A549 treated with DMSO at 1 μM for 4 hours (cell line): ENCODE results near the gene BCAM. TPM values are rescaled to one million over a fixed set of nuclear protein-coding genes. Genes with fewer than 3 reads are reported as not detected.

Source experiments
- total RNA-seq: library from RNA; stranded (reverse); fragments of 200-300 nt; extraction: Qiagen RNA extraction; gene quantifications from 5 replicates; pipeline ENCODE4 v1.2.3, GENCODE V29; 2022; ENCODE audit warnings: low read depth

The BCAM gene, protein sequence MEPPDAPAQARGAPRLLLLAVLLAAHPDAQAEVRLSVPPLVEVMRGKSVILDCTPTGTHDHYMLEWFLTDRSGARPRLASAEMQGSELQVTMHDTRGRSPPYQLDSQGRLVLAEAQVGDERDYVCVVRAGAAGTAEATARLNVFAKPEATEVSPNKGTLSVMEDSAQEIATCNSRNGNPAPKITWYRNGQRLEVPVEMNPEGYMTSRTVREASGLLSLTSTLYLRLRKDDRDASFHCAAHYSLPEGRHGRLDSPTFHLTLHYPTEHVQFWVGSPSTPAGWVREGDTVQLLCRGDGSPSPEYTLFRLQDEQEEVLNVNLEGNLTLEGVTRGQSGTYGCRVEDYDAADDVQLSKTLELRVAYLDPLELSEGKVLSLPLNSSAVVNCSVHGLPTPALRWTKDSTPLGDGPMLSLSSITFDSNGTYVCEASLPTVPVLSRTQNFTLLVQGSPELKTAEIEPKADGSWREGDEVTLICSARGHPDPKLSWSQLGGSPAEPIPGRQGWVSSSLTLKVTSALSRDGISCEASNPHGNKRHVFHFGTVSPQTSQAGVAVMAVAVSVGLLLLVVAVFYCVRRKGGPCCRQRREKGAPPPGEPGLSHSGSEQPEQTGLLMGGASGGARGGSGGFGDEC
- 67.7 to 91.0 TPM (median 77.6 TPM) in 5 replicates for total RNA-seq

DNA sequence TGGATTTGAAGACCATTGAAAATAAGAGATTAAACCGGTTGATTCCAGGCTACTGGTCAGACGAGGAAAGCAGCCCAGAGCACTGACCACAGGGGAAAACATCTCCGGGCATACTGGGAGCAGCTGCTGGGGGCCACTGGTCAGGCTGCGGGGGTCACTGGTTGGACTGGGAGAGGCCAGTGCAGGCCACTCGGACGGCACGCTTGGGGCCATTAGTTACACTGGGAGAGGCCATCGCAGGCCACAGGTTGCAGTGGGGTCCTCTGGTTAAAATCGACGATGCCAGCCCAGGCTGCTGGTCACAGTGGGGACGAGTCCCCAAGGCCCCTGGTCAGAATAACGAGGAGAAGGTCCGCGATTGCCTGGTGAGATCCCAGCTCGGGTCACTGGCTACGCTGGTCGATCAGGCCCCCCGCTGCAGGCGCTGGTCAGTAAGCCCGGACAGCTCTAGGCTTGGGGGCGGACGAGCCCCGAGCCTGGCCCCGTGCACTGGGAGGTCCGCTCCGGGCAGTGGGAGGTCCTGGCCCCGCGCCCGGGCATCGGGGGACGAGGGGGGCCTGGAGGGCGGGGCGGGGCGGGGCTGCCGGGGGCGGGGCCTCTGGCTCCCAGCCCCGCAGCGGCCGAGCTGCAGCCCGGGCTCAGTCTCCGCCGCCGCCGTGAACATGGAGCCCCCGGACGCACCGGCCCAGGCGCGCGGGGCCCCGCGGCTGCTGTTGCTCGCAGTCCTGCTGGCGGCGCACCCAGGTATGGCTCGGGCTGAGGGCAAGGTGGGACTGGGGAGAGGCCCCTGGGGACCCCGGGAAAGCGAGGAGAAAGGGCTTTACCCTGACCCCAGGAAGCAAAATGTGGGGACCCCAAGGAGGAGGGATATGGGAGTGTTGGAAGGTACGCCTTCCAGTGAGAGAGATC lies at the start of gene BCAM:
TSS of gene BCAM (plus strand) at position 641 of the 909 bp plus-strand sequence. CDS start at position 663, 22 bp downstream.

GRCh38 chr19:44777715-44778347 lies 31.1 kb upstream of the BCAM start, which contains the start of gene CBLC:
TSS of gene CBLC (plus strand) at chr19:44777890. CDS start at chr19:44777932, 42 bp downstream.

DNA sequence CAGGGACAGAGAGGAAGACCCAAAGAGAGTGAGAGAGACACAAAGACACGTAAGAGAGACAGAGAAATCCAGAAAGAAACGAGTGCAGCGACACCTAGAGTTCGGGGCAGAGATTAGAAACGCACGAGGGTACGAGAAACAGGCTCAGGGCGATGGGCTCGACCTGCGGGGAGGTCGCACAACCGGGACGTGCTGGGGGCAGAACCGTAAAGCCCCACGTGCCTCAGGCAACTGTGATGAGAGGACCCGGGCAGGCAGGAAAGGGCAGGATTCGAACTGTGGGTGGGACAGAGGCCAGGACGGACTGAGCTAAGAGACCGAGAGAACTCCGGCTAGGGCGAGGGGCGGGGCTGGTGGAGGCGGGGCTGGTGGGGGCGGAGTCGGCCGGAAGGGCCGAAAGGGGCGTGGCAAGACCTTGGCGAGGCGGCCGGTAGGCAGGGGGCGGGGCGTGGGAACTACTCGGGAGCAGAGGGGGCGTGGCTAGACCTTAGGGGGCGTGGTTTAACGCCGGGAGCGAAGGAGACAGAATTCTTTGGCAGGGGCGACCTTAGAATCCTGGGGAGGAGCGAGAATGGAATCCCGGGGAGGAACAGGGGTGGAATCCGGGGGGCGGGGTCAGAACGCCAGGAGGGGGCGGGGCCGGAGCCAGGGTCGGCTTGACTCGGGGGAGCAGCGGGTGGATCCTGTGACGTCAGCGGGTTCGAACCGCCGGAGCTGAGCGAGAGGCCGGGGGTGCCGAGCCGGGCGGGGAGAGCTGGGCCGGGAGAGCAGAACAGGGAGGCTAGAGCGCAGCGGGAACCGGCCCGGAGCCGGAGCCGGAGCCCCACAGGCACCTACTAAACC lies 36.9 kb downstream of the BCAM start, which contains the start of gene NECTIN2:
TSS of gene NECTIN2 (plus strand) at position 686 of the 843 bp plus-strand sequence. CDS start 229 bp downstream, outside the sequence.

Other genes starting within 250 kb of the BCAM start
- 0.26 to 0.57 TPM (median 0.40 TPM) in 5 replicates for gene IGSF23, start 195.5 kb upstream of the BCAM start, total RNA-seq
- gene PVR, start 165.2 kb upstream of the BCAM start, total RNA-seq: 107 to 128 TPM (median 120 TPM) in 5 replicates
- 9.3 to 13.6 TPM (median 9.5 TPM) in 5 replicates for gene CEACAM19, start 137.6 kb upstream of the BCAM start, total RNA-seq
- gene CEACAM16, start 110.0 kb upstream of the BCAM start, total RNA-seq: 0.09 to 0.19 TPM (median 0.13 TPM) in 4 of 5 replicates, not detected in the other
- gene BCL3, start 60.4 kb upstream of the BCAM start, total RNA-seq: 55.3 to 116 TPM (median 89.8 TPM) in 5 replicates
- not detected in 5 replicates for gene CBLC, start 31.2 kb upstream of the BCAM start, total RNA-seq
- 75.5 to 88.4 TPM (median 83.4 TPM) in 5 replicates for gene NECTIN2, start 37.2 kb downstream of the BCAM start, total RNA-seq
- 206 to 267 TPM (median 230 TPM) in 5 replicates for gene TOMM40, start 82.2 kb downstream of the BCAM start, total RNA-seq
- 12.2 to 15.8 TPM (median 13.3 TPM) in 5 replicates for gene APOE, start 96.7 kb downstream of the BCAM start, total RNA-seq
- 109 to 128 TPM (median 117 TPM) in 5 replicates for gene APOC1, start 105.5 kb downstream of the BCAM start, total RNA-seq
- gene APOC4, start 133.1 kb downstream of the BCAM start, total RNA-seq: not detected in 5 replicates
- not detected in 5 replicates for gene APOC2, start 136.9 kb downstream of the BCAM start, total RNA-seq
- gene CLPTM1, start 146.3 kb downstream of the BCAM start, total RNA-seq: 136 to 197 TPM (median 165 TPM) in 5 replicates
- gene RELB, start 192.4 kb downstream of the BCAM start, total RNA-seq: 41.9 to 59.2 TPM (median 49.1 TPM) in 5 replicates
- 54.6 to 69.9 TPM (median 62.3 TPM) in 5 replicates for gene CLASRP, start 229.9 kb downstream of the BCAM start, total RNA-seq